Osteocyte (in vitro differentiated cells): Measurements from ENCODE around the gene YOD1. TPM values are rescaled to one million over a fixed set of nuclear protein-coding genes. Genes with fewer than 3 reads are reported as not detected.

Experiments
- DNase-seq: peaks from one replicate; pipeline ENCODE4 v3.0.0; 2021; ENCODE audit warnings: mixed read lengths; ENCODE audit not compliant: unreplicated experiment; ENCODE audit errors: extremely low spot score
- H3K27ac Mint-ChIP-seq: one replicate; pipeline ENCODE4 v1.8.0; 2021; ENCODE audit warnings: mild to moderate bottlenecking, mixed read lengths; ENCODE audit not compliant: unreplicated experiment
- H3K27me3 Mint-ChIP-seq: one replicate; pipeline ENCODE4 v1.8.0; 2021; ENCODE audit warnings: mixed read lengths; ENCODE audit not compliant: unreplicated experiment
- H3K36me3 Mint-ChIP-seq: one replicate; pipeline ENCODE4 v1.8.0; 2021; ENCODE audit warnings: mixed read lengths; ENCODE audit not compliant: unreplicated experiment
- H3K4me1 Mint-ChIP-seq: one replicate; pipeline ENCODE4 v1.8.0; 2021; ENCODE audit warnings: mixed read lengths; ENCODE audit not compliant: unreplicated experiment
- H3K4me3 Mint-ChIP-seq: one replicate; pipeline ENCODE4 v1.8.0; 2021; ENCODE audit warnings: mild to moderate bottlenecking, moderate library complexity, mixed read lengths; ENCODE audit not compliant: unreplicated experiment
- H3K9me3 Mint-ChIP-seq: one replicate; pipeline ENCODE4 v1.8.0; 2021; ENCODE audit warnings: mixed read lengths; ENCODE audit not compliant: unreplicated experiment
- total RNA-seq: library from RNA; stranded (reverse); gene quantifications from 2 replicates; pipeline ENCODE4 v1.2.1, GENCODE V29; 2021
- TF ChIP-seq, protein P1 (sequence below): fragments of 200-600 bp; sonication (generic); IDR thresholded peaks from 2 replicates; pipeline ENCODE4 v1.5.0; 2021; ENCODE audit warnings: antibody characterized with exemption, mild to moderate bottlenecking, moderate library complexity

Gene YOD1
- total RNA-seq, 1 donor from 2014 or later = 4.6 TPM

DNA sequence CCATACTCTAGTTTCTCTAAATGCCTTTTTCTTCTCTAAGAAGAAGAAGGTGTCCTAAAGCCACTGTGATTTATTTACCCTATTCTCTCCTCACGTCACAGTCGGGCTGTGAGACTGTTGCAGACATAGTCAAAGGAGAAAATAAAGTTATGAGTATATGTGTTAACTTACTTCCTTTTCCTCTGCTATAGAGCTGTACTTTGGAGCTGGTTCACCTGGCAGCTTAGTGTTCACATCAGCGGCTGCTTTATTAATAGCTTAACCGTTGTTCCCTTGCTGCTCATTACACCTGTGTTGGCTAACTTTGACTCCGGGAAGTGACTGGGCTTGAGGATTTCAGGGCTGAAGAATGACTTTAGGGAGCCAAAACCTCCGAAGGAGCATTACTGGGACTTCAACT lies 5.7 kb upstream of the YOD1 start:
- DNase-seq = no peak
- Mint-ChIP-seq H3K4me1 (peaks cover 18% of the 10 kb centered on the region), H3K4me3 (no peak overlapping the region), H3K27ac (no peak overlapping the region), H3K27me3 (no peaks in the 10 kb centered on the region), H3K36me3 (peaks cover 6% of the 10 kb centered on the region), H3K9me3 (no peaks in the 10 kb centered on the region)
- TF ChIP-seq, protein P1, sequence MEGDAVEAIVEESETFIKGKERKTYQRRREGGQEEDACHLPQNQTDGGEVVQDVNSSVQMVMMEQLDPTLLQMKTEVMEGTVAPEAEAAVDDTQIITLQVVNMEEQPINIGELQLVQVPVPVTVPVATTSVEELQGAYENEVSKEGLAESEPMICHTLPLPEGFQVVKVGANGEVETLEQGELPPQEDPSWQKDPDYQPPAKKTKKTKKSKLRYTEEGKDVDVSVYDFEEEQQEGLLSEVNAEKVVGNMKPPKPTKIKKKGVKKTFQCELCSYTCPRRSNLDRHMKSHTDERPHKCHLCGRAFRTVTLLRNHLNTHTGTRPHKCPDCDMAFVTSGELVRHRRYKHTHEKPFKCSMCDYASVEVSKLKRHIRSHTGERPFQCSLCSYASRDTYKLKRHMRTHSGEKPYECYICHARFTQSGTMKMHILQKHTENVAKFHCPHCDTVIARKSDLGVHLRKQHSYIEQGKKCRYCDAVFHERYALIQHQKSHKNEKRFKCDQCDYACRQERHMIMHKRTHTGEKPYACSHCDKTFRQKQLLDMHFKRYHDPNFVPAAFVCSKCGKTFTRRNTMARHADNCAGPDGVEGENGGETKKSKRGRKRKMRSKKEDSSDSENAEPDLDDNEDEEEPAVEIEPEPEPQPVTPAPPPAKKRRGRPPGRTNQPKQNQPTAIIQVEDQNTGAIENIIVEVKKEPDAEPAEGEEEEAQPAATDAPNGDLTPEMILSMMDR = no peak

DNA sequence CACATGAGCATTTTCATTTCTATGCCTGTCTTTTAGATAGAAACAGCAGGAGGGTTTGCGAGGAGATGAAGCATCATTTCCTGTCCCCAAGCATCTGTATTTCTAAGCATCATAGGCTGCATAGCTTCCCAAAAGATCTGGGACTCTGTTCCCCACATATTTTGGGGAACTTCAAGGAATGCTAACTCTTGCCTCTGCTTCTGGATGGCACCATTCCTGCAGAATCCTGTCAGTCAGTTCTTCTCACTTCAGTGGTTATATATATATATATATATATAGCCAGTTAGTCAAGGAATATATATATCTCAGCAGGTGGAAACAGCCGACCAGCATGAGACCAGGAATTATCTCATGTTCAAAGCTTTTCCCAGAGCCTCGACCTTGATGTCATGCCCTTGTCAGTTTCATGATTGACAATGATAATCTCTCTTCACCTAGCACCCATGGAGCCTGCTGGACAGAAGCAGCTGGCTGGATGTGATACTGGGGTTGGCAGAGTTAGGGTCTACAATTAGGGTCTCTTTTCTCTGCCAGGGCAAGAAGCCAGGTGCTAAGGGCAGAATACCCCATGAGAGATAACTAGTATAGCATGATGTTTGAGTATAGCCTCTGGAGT lies 4.5 kb upstream of the YOD1 start:
- H3K4me1 Mint-ChIP-seq = peaks cover 26% of the 10 kb centered on the region
- no peaks in the 10 kb centered on the region for H3K9me3 Mint-ChIP-seq
- no peak overlapping the region for H3K4me3 Mint-ChIP-seq
- H3K36me3 Mint-ChIP-seq = peaks cover 2% of the 10 kb centered on the region
- H3K27me3 Mint-ChIP-seq = no peaks in the 10 kb centered on the region
- TF ChIP-seq, protein P1 = no peak
- no peak overlapping the region for H3K27ac Mint-ChIP-seq
- DNase-seq = no peak

DNA sequence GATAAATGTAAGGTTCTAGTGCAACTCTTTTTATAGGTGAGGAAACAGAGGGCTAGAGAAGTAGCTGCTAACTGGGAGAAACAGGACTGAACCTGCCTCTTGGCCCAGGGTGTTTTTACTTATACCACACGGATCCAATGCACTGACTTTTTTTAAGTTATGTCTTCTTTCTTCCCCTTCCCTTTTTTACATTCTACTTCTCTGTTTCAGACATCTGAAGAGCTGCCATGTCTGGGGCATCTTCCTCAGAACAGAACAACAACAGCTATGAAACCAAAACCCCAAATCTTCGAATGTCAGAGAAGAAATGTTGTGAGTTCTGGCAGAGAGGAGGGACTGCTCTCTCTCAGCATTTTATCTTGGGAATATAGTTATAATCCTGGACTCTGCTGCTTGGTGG lies 3.5 kb upstream of the YOD1 start:
- Mint-ChIP-seq H3K4me3 (no peak overlapping the region), H3K4me1 (peaks cover 29% of the 10 kb centered on the region), H3K9me3 (no peaks in the 10 kb centered on the region), H3K27me3 (no peaks in the 10 kb centered on the region), H3K27ac (peak overlapping the region; percentile 95), H3K36me3 (no peaks in the 10 kb centered on the region)
- TF ChIP-seq, protein P1 = no peak
- DNase-seq = no peak

DNA sequence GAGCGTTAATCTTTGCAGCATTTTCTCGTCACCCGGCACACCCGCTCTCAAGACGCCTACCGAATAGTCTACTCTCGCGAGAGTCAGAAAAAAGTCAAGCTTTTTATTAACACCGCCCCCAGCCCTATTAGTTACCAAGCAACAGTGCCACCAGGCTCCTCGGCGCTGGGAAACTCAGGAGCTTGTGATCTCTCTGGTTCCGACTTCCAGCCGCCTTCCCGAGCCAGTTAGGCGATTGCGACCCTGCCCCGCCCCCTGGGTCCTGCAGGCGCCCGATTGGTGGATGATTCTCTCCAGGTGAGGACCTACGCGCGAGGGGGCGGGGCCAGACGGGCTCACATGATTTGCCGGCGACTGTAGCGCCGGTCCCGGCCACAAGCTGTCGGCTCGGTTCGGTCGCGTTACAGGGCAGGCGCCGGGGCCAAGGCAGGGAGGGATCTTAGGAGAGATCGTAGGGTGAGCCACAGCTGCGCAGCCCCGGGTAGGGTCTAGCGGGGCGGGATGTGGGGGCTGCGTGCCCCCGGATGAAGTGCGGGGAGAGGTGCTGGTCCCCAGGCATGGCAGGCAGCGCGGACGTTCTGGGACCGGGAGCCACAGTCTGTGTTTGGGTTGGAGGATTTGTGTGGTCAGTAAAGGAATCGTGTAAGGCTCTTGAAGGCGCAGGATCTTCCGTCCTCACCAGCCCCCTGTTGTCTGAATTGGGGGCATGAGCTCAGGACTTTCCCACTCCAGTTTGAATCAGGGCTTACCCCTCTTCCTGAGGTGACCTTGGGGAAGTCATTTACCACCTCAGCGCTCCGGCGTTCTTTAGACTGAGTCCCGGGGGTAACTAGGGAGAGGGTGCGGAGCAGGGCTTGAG lies 2.1 kb upstream of the YOD1 start, which contains the start of gene PFKFB2:
TSS of gene PFKFB2 (plus strand) at position 365 of the 859 bp plus-strand sequence. CDS start 1,443 bp downstream, outside the sequence.
- peak; percentile 97 for DNase-seq
- H3K36me3 Mint-ChIP-seq = peaks cover 4% of the 10 kb centered on the region
- H3K9me3 Mint-ChIP-seq = no peaks in the 10 kb centered on the region
- H3K27ac Mint-ChIP-seq = peak within 1 kb of the TSS; percentile 95
- H3K4me1 Mint-ChIP-seq = peaks cover 34% of the 10 kb centered on the region
- H3K4me3 Mint-ChIP-seq = peak within 1 kb of the TSS; percentile 98
- no peaks in the 10 kb centered on the region for H3K27me3 Mint-ChIP-seq
- TF ChIP-seq, protein P1 = peak; percentile 12
